ENCODE data around the gene TSEN15. TPM values are rescaled to one million over a fixed set of nuclear protein-coding genes. Genes with fewer than 3 reads are reported as not detected.

TSEN15 gene
- total and polyA plus RNA-seq, 2 of the 13 experiments (the other 11 are each of a cell fraction or from before 2014, with no cell fraction given) = 25.6 to 35.8 TPM

- TF ChIP-seq, protein P1, sequence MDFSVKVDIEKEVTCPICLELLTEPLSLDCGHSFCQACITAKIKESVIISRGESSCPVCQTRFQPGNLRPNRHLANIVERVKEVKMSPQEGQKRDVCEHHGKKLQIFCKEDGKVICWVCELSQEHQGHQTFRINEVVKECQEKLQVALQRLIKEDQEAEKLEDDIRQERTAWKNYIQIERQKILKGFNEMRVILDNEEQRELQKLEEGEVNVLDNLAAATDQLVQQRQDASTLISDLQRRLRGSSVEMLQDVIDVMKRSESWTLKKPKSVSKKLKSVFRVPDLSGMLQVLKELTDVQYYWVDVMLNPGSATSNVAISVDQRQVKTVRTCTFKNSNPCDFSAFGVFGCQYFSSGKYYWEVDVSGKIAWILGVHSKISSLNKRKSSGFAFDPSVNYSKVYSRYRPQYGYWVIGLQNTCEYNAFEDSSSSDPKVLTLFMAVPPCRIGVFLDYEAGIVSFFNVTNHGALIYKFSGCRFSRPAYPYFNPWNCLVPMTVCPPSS (IDR thresholded peaks at IDR 0.05) = no peak
- TF ChIP-seq JUND (CRISPR knock-in tag; IDR thresholded peaks at IDR 0.05) (peak; percentile 26; the same call in 1 of the 2 replicates), ZNF382 (CRISPR knock-in tag; IDR thresholded peaks at IDR 0.05; ENCODE audit: borderline replicate concordance) (no peak), ELF1 (CRISPR knock-in tag; IDR thresholded peaks at IDR 0.05) (peak; percentile 35; the same call in 1 of the 2 replicates), SOX13 (IDR thresholded peaks at IDR 0.05) (no peak), SOX13 (CRISPR knock-in tag; conservative IDR thresholded peaks at IDR 0.05 in 1 of 2, IDR thresholded peaks at IDR 0.05 in 1 of 2) (peak in 1 of 2 experiments; percentile 62; a peak in 1 of 4 replicates), SIN3B (IDR thresholded peaks at IDR 0.05; ENCODE audit: low read length) (no peak), BORCS8-MEF2B (CRISPR knock-in tag; IDR thresholded peaks at IDR 0.05) (no peak), EP300 (IDR thresholded peaks at IDR 0.05; ENCODE audit: low read depth in 2 of 2, low read length in 2 of 2) (peak in 1 of 2 experiments; percentile 59; a peak in 1 of 4 replicates), EP300 (CRISPR knock-in tag; IDR thresholded peaks at IDR 0.05; ENCODE audit: borderline replicate concordance) (peak; percentile 85), NFIC (IDR thresholded peaks at IDR 0.05; ENCODE audit: low read length) (no peak), HES4 (CRISPR knock-in tag; IDR thresholded peaks at IDR 0.05; ENCODE audit: borderline replicate concordance) (no peak), HDAC1 (CRISPR knock-in tag; IDR thresholded peaks at IDR 0.05) (no peak), SP1 (IDR thresholded peaks at IDR 0.05) (no peak), SP1 (CRISPR knock-in tag; IDR thresholded peaks at IDR 0.05) (0 out of 2 replicates have a peak, but pooled peaks have one; percentile 24), ZNF7 (CRISPR knock-in tag; IDR thresholded peaks at IDR 0.05) (no peak), E2F1 (CRISPR knock-in tag; IDR thresholded peaks at IDR 0.05) (no peak), ELF3 (CRISPR knock-in tag; IDR thresholded peaks at IDR 0.05) (peak; percentile 61), TGIF2 (CRISPR knock-in tag; IDR thresholded peaks at IDR 0.05) (no peak), NFIB (CRISPR knock-in tag; IDR thresholded peaks at IDR 0.05; ENCODE audit: borderline replicate concordance) (no peak), YEATS2 (CRISPR knock-in tag; IDR thresholded peaks at IDR 0.05; ENCODE audit: borderline replicate concordance) (peak; percentile 64; the same call in 1 of the 2 replicates), POLR2AphosphoS5 (IDR thresholded peaks at IDR 0.05; ENCODE audit: low read depth, low read length) (no peak), RBFOX2 (IDR thresholded peaks at IDR 0.05; ENCODE audit: low read depth, low read length) (no peak)
- TF ChIP-seq, protein P2, sequence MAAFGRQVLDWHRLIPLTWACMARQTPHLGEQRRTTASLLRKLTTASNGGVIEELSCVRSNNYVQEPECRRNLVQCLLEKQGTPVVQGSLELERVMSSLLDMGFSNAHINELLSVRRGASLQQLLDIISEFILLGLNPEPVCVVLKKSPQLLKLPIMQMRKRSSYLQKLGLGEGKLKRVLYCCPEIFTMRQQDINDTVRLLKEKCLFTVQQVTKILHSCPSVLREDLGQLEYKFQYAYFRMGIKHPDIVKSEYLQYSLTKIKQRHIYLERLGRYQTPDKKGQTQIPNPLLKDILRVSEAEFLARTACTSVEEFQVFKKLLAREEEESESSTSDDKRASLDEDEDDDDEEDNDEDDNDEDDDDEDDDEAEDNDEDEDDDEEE (CRISPR knock-in tag; IDR thresholded peaks at IDR 0.05) = no peak
- TF ChIP-seq, protein P3, sequence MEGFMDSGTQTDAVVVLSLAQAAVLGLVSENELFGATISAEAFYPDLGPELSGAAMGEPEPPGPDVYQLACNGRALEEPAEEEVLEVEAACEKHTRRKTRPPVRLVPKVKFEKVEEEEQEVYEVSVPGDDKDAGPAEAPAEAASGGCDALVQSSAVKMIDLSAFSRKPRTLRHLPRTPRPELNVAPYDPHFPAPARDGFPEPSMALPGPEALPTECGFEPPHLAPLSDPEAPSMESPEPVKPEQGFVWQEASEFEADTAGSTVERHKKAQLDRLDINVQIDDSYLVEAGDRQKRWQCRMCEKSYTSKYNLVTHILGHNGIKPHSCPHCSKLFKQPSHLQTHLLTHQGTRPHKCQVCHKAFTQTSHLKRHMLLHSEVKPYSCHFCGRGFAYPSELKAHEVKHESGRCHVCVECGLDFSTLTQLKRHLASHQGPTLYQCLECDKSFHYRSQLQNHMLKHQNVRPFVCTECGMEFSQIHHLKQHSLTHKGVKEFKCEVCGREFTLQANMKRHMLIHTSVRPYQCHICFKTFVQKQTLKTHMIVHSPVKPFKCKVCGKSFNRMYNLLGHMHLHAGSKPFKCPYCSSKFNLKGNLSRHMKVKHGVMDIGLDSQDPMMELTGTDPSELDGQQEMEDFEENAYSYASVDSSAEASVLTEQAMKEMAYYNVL (CRISPR knock-in tag; IDR thresholded peaks at IDR 0.05; ENCODE audit: borderline replicate concordance) = peak; percentile 28; the same call in 1 of the 2 replicates
- TF ChIP-seq, protein P4, sequence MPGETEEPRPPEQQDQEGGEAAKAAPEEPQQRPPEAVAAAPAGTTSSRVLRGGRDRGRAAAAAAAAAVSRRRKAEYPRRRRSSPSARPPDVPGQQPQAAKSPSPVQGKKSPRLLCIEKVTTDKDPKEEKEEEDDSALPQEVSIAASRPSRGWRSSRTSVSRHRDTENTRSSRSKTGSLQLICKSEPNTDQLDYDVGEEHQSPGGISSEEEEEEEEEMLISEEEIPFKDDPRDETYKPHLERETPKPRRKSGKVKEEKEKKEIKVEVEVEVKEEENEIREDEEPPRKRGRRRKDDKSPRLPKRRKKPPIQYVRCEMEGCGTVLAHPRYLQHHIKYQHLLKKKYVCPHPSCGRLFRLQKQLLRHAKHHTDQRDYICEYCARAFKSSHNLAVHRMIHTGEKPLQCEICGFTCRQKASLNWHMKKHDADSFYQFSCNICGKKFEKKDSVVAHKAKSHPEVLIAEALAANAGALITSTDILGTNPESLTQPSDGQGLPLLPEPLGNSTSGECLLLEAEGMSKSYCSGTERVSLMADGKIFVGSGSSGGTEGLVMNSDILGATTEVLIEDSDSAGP (CRISPR knock-in tag; IDR thresholded peaks at IDR 0.05; ENCODE audit: borderline replicate concordance) = no peak
These were observed 49.5 kb upstream of the TSEN15 start (continued) for GRCh38 chr1:184002071-184002470.

Data from HepG2 (cell line).